Measurements from ENCODE around the gene ZNF263. TPM values are rescaled to one million over a fixed set of nuclear protein-coding genes. Genes with fewer than 3 reads are reported as not detected.

Gene ZNF263
- total RNA-seq, 1 experiment from 2014 or later, result 34.8 TPM

- TF ChIP-seq CTCF (conservative IDR thresholded peaks at IDR 0.05; ENCODE audit: low read depth, low read length) (no peak), EZH2 (IDR thresholded peaks at IDR 0.05; ENCODE audit: borderline replicate concordance, low read depth, low read length, poor library complexity, severe bottlenecking) (no peak)
- POLR2A ChIA-PET (ENCODE audit: low non-redundant PET), result no interaction called here
- H3K36me3 ChIP-seq (ENCODE audit: insufficient read depth, low read length, poor library complexity, severe bottlenecking), result peaks cover 14% of the 10 kb centered on the region
- intact Hi-C loops (cut with micrococcal nuclease; ENCODE audit: unreplicated experiment), result no loop called here
- CTCF ChIA-PET, result no interaction called here
- no peak for DNase-seq (ENCODE audit: low spot score)
- H3K27ac ChIP-seq (ENCODE audit: low read depth, low read length, poor library complexity, severe bottlenecking), result no peak overlapping the region
- H3K4me3 ChIP-seq (ENCODE audit: low read depth, low read length, poor library complexity, severe bottlenecking), result no peak overlapping the region
- BruUV-seq (replicated peaks), result no TSS peak
- H3K9me3 ChIP-seq (ENCODE audit: low read depth, low read length, poor library complexity, severe bottlenecking), result peaks cover 5% of the 10 kb centered on the region
- peaks cover 4% of the 10 kb centered on the region for H3K4me1 ChIP-seq (ENCODE audit: insufficient read depth, low read length, poor library complexity, severe bottlenecking)
- H3K27me3 ChIP-seq (replicated peaks; ENCODE audit: insufficient read depth, low read depth, low read length, poor library complexity), result peaks cover 14% of the 10 kb centered on the region
Observed at GRCh38 chr16:3281222-3281820, 2.0 kb upstream of the ZNF263 start.

- peak overlapping the region; percentile 71 for H3K4me3 ChIP-seq (ENCODE audit: low read depth, low read length, poor library complexity, severe bottlenecking)
- peak overlapping the region; percentile 99 for H3K27ac ChIP-seq (ENCODE audit: low read depth, low read length, poor library complexity, severe bottlenecking)
- peaks cover 10% of the 10 kb centered on the region for H3K9me3 ChIP-seq (ENCODE audit: low read depth, low read length, poor library complexity, severe bottlenecking)
- POLR2A ChIA-PET (ENCODE audit: low non-redundant PET), result no interaction called here
- H3K4me1 ChIP-seq (ENCODE audit: insufficient read depth, low read length, poor library complexity, severe bottlenecking), result peaks cover 4% of the 10 kb centered on the region
- H3K27me3 ChIP-seq (replicated peaks; ENCODE audit: insufficient read depth, low read depth, low read length, poor library complexity), result peaks cover 6% of the 10 kb centered on the region
- CTCF ChIA-PET, result interaction anchor here (0.5 kb wide), 1 partner anchor 15 kb away, joined by 3 read pairs; no protein-coding TSS in a partner anchor
- no peak for TF ChIP-seq EZH2 (IDR thresholded peaks at IDR 0.05; ENCODE audit: borderline replicate concordance, low read depth, low read length, poor library complexity, severe bottlenecking)
- TF ChIP-seq CTCF (conservative IDR thresholded peaks at IDR 0.05; ENCODE audit: low read depth, low read length), result no peak
- intact Hi-C loops (cut with micrococcal nuclease; ENCODE audit: unreplicated experiment), result loop anchor here (2.0 kb wide), 1 partner anchor 17 kb away; no protein-coding TSS in a partner anchor
- peaks cover 23% of the 10 kb centered on the region for H3K36me3 ChIP-seq (ENCODE audit: insufficient read depth, low read length, poor library complexity, severe bottlenecking)
- TSS peak; percentile 74 for BruUV-seq (replicated peaks)
- peak; percentile 81 for DNase-seq (ENCODE audit: low spot score)
Observed at GRCh38 chr16:3282103-3282729, 1.1 kb upstream of the ZNF263 start.

- Histone ChIP-seq H3K4me1 (ENCODE audit: insufficient read depth, low read length, poor library complexity, severe bottlenecking) (peaks cover 4% of the 10 kb centered on the region), H3K4me3 (ENCODE audit: low read depth, low read length, poor library complexity, severe bottlenecking) (peak overlapping the region; percentile 71), H3K9me3 (ENCODE audit: low read depth, low read length, poor library complexity, severe bottlenecking) (peaks cover 16% of the 10 kb centered on the region), H3K27ac (ENCODE audit: low read depth, low read length, poor library complexity, severe bottlenecking) (peak overlapping the region; percentile 99), H3K27me3 (replicated peaks; ENCODE audit: insufficient read depth, low read depth, low read length, poor library complexity) (no peaks in the 10 kb centered on the region), H3K36me3 (ENCODE audit: insufficient read depth, low read length, poor library complexity, severe bottlenecking) (peaks cover 37% of the 10 kb centered on the region)
- BruUV-seq (replicated peaks), result TSS peak; percentile 42
- intact Hi-C loops (cut with micrococcal nuclease; ENCODE audit: unreplicated experiment), result loop anchor here (2.0 kb wide), 1 partner anchor 19 kb away; no protein-coding TSS in a partner anchor
- no peak for TF ChIP-seq CTCF (conservative IDR thresholded peaks at IDR 0.05; ENCODE audit: low read depth, low read length)
- no peak for TF ChIP-seq EZH2 (IDR thresholded peaks at IDR 0.05; ENCODE audit: borderline replicate concordance, low read depth, low read length, poor library complexity, severe bottlenecking)
- ChIA-PET CTCF (no interaction called here), POLR2A (ENCODE audit: low non-redundant PET) (no interaction called here)
- DNase-seq (ENCODE audit: low spot score), result peak; percentile 22
Observed at GRCh38 chr16:3283543-3284447, 504 bp downstream of the ZNF263 start.
